ENCODE data around the gene ZNF148. TPM values are rescaled to one million over a fixed set of nuclear protein-coding genes. Genes with fewer than 3 reads are reported as not detected.
A peak's percentile ranks its signal among the peaks of the same experiment; 100 is the strongest.

ZNF148 gene
- total RNA-seq, 4 donors from 2014 or later = 17.0 to 34.9 (median 20.0) TPM

GRCh38 chr3:125212509-125213363 is 162.4 kb downstream of the ZNF148 start, which contains the start of gene SLC12A8:
SLC12A8 (minus strand) TSS chr3:125212748; CDS start chr3:125211349, 1,399 bp downstream.
- Histone ChIP-seq H3K9me3 (no peaks in the 10 kb centered on the region), H3K27me3 (peaks cover 29 to 36% (median 30%) of the 10 kb centered on the region in 3 donors), H3K4me1 (peaks cover 0 to 5% of the 10 kb centered on the region in 2 donors), H3K27ac (no peak within 1 kb of the TSS), H3K36me3 (no peaks in the 10 kb centered on the region), H3K4me3 (peak within 1 kb of the TSS; percentile 36 to 61 (median 52))
- in situ Hi-C loops (cut with MboI; ENCODE audit: low sequenced_read_pairs in 4 of 4) (no loop called here), intact Hi-C loops (cut with DNase I; ENCODE audit: low total_unique reads) (no loop called here)
- DNase-seq = no peak
- peak in 1 of 2 donors; percentile 40 for ATAC-seq
- TF ChIP-seq POLR2A (IDR thresholded peaks at IDR 0.05) = no peak
- TF ChIP-seq, protein P1, sequence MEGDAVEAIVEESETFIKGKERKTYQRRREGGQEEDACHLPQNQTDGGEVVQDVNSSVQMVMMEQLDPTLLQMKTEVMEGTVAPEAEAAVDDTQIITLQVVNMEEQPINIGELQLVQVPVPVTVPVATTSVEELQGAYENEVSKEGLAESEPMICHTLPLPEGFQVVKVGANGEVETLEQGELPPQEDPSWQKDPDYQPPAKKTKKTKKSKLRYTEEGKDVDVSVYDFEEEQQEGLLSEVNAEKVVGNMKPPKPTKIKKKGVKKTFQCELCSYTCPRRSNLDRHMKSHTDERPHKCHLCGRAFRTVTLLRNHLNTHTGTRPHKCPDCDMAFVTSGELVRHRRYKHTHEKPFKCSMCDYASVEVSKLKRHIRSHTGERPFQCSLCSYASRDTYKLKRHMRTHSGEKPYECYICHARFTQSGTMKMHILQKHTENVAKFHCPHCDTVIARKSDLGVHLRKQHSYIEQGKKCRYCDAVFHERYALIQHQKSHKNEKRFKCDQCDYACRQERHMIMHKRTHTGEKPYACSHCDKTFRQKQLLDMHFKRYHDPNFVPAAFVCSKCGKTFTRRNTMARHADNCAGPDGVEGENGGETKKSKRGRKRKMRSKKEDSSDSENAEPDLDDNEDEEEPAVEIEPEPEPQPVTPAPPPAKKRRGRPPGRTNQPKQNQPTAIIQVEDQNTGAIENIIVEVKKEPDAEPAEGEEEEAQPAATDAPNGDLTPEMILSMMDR (IDR thresholded peaks at IDR 0.05 in 4 of 5, conservative IDR thresholded peaks at IDR 0.05 in 1 of 5) = no peak

DNA sequence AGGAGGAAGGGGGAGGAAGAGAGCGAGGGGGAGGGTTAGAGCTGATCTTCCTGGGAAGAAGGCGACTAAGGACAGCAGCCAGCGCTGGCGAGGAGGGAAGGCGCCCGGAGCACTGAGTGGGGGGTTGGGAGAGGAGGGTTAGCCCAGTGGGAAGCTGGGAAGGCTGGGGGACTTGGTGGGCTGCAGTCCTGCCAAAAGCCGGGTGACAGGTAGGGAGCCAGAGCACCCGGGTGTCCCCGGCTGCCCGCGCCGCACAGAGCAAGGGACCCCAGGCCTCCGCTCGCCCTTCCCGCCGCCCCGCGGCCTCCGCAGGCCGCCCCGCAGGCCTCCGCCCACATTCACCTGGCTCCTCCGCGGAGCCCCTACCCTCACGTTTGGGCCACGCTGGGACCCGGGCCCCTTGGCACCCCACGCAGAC is 163.0 kb downstream of the ZNF148 start:
- in situ Hi-C loops (cut with MboI; ENCODE audit: low sequenced_read_pairs in 4 of 4) = no loop called here
- ATAC-seq = peak in 1 of 2 donors; percentile 13
- TF ChIP-seq, protein P1 (IDR thresholded peaks at IDR 0.05 in 4 of 5, conservative IDR thresholded peaks at IDR 0.05 in 1 of 5) = no peak
- TF ChIP-seq POLR2A (IDR thresholded peaks at IDR 0.05) = no peak

DNA sequence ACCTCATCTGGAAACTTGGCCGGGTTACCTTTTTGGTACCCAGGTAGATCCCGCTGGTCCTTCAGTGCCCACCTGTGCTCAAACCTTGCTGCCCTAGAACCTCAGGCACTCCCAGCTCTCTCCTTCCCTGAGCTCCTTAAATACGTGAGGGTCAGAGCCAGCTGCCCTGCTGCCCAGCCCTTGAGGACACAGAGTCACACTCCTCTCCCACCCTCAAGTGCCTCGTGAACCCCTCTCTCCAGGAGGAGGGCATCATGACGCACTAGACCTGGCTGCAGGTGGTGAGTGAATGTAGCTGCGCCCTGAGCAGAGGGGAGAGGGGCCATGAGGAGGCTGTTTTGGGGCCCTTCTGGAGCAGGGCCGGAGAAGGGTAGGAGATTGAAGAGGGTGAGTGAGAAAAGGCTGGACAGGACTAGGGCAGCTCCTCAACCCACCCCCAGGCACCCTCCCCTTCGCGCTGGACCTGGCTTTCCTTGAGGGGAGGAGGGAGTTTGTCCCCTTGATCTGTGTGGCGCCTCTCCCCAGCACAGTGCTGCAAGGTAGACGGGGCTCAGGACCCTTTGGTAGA is 163.5 kb downstream of the ZNF148 start:
- DNase-seq (no peak), ATAC-seq (peak in 1 of 2 donors; percentile 10)
- in situ Hi-C loops (cut with MboI; ENCODE audit: low sequenced_read_pairs in 4 of 4) (no loop called here), intact Hi-C loops (cut with DNase I; ENCODE audit: low total_unique reads) (no loop called here)
- Histone ChIP-seq H3K36me3 (no peaks in the 10 kb centered on the region), H3K9me3 (no peaks in the 10 kb centered on the region), H3K4me3 (peak overlapping the region in 3 of 4 donors; percentile 36 to 61 (median 48)), H3K4me1 (peaks cover 0 to 5% of the 10 kb centered on the region in 2 donors), H3K27ac (no peak overlapping the region), H3K27me3 (peaks cover 29 to 36% (median 30%) of the 10 kb centered on the region in 3 donors)
- no peak for TF ChIP-seq POLR2A (IDR thresholded peaks at IDR 0.05)
- TF ChIP-seq, protein P1 (IDR thresholded peaks at IDR 0.05 in 4 of 5, conservative IDR thresholded peaks at IDR 0.05 in 1 of 5) = no peak

More for the DNA sequence above, 163.0 kb downstream of the ZNF148 start:
- Histone ChIP-seq H3K27me3 (peaks cover 29 to 36% (median 30%) of the 10 kb centered on the region in 3 donors), H3K4me3 (peak overlapping the region; percentile 36 to 61 (median 52)), H3K9me3 (no peaks in the 10 kb centered on the region), H3K27ac (no peak overlapping the region), H3K36me3 (no peaks in the 10 kb centered on the region), H3K4me1 (peaks cover 0 to 5% of the 10 kb centered on the region in 2 donors)
- DNase-seq = no peak
- intact Hi-C loops (cut with DNase I; ENCODE audit: low total_unique reads) = no loop called here

DNA sequence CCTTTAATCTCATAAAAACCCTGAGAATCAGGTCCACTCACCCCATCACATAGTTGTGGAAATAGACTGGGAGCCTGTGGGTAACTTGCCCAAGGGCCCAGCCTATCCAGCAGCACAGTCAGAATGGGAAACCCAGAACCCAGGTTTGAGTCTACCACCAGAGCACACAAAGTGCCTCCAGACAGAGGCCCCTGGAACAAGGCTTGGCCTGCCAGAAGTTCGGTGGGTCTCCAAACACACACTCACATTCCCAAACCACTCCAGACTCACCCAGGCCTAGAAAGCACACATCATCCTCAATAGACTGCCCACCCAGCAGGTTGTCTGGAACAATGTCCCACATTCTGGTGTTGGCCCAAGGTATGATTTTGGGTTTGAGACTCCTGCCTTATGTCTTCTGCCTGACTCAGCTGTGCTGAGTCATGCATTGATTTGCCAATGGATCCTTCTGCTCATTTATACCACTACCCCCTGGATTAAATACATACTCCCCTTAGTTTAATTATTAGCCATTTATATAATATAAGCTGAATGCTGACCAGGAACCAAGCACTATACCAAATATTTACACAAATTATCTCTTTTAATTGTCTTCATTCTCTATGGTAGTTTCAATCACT is 167.1 kb downstream of the ZNF148 start:
- H3K27me3 ChIP-seq = peaks cover 16 to 18% (median 17%) of the 10 kb centered on the region in 3 donors
- no peak overlapping the region for H3K4me3 ChIP-seq
- DNase-seq = no peak
- peaks cover 0 to 5% of the 10 kb centered on the region in 2 donors for H3K4me1 ChIP-seq
- H3K9me3 ChIP-seq = no peaks in the 10 kb centered on the region
- no peaks in the 10 kb centered on the region for H3K36me3 ChIP-seq
- no peak overlapping the region for H3K27ac ChIP-seq
- ATAC-seq = no peak
- in situ Hi-C loops (cut with MboI; ENCODE audit: low sequenced_read_pairs in 4 of 4) = no loop called here
- TF ChIP-seq, protein P1 (IDR thresholded peaks at IDR 0.05 in 4 of 5, conservative IDR thresholded peaks at IDR 0.05 in 1 of 5) = no peak
- no peak for TF ChIP-seq POLR2A (IDR thresholded peaks at IDR 0.05)
- intact Hi-C loops (cut with DNase I; ENCODE audit: low total_unique reads) = no loop called here
